H1 (cell line): ENCODE measurements around the gene CYP39A1. TPM values are rescaled to one million over a fixed set of nuclear protein-coding genes. Genes with fewer than 3 reads are reported as not detected.

Source experiments
- ATF3 ChIP-seq: IDR thresholded peaks from 2 replicates; pipeline ENCODE4 v1.6.1; 2011; ENCODE audit warnings: low read depth, mild to moderate bottlenecking, low read length; ENCODE audit not compliant: insufficient read depth
- CREB1 ChIP-seq: IDR thresholded peaks from 2 replicates; pipeline ENCODE4 v1.6.1; 2012; ENCODE audit warnings: inconsistent platforms
- MAX ChIP-seq: IDR thresholded peaks from 2 replicates; pipeline ENCODE4 v1.6.1; 2012; ENCODE audit warnings: inconsistent platforms
- NRF1 ChIP-seq: IDR thresholded peaks from 2 replicates; pipeline ENCODE4 v1.6.1; 2011; ENCODE audit warnings: mild to moderate bottlenecking, low read depth, low read length, improper control_type of control experiment
- POLR2AphosphoS5 ChIP-seq: IDR thresholded peaks from 2 replicates; pipeline ENCODE4 v1.6.1; 2011; ENCODE audit warnings: low read depth, low read length
- polyA plus RNA-seq, 7 experiments: library from polyadenylated mRNA; depleted of rRNA in 3 of 7; stranded (reverse) in 5 of 7; unstranded in 2 of 7; fragments of >200 nt in 5 of 7; fragments of 200-250 nt in 2 of 7; gene quantifications; 1 replicate in 5 of 7; 2 replicates in 1 of 7; 4 replicates in 1 of 7; pipeline versions ENCODE4 v1.2.1 to v1.2.3, GENCODE V29; 2011 to 2013; ENCODE audit warnings: missing spikeins in 2 of 7, mixed read lengths in 2 of 7
- total RNA-seq: library from RNA; stranded (reverse); fragmentation: NEBNext Ultra II Directional; extraction: Animal tissue kit (Norgen Biotek cat#: 25700); gene quantifications from 2 replicates; pipeline ENCODE4 v1.2.1, GENCODE V29; 2021

CYP39A1 gene
- total and polyA plus RNA-seq, 2 of the 8 experiments (the other 6 are each of a cell fraction or from before 2014, with no cell fraction given) = 0.71 to 2.4 TPM

- no peak for TF ChIP-seq CREB1
- TF ChIP-seq NRF1 = no peak
- TF ChIP-seq POLR2AphosphoS5 = no peak
- TF ChIP-seq MAX = no peak
- no peak for TF ChIP-seq ATF3
Observed at GRCh38 chr6:46637145-46637544, 15.5 kb downstream of the CYP39A1 start (continued).
